Muscle of leg (tissue), 11 donors: ENCODE data around the gene CTIF. TPM values are rescaled to one million over a fixed set of nuclear protein-coding genes. Genes with fewer than 3 reads are reported as not detected.
A peak's percentile ranks its signal among the peaks of the same experiment; 100 is the strongest.

ENCODE experiments used
- DNase-seq: peaks from one replicate; pipeline ENCODE4 v3.0.0; 2013
- H3K27ac ChIP-seq: one replicate; pipeline ENCODE4 v1.5.1; 2013; ENCODE audit warnings: mild to moderate bottlenecking, low read length, control low read depth
- H3K27me3 ChIP-seq: one replicate; pipeline ENCODE4 v1.6.1; 2013; ENCODE audit warnings: low read length; ENCODE audit not compliant: control insufficient read depth, insufficient read depth
- H3K36me3 ChIP-seq: one replicate; pipeline ENCODE4 v1.6.1; 2013; ENCODE audit warnings: low read length; ENCODE audit not compliant: control insufficient read depth, insufficient read depth
- H3K4me1 ChIP-seq: one replicate; pipeline ENCODE4 v1.6.1; 2013; ENCODE audit warnings: low read length; ENCODE audit not compliant: control insufficient read depth, insufficient read depth
- H3K4me3 ChIP-seq: one replicate; pipeline ENCODE4 v1.5.1; 2013; ENCODE audit warnings: low read length, control low read depth
- H3K9me3 ChIP-seq: replicated peaks from 2 replicates; pipeline ENCODE4 v1.6.1; 2013; ENCODE audit warnings: low read depth, low read length; ENCODE audit not compliant: control insufficient read depth
- WGBS: methylation state at CpG from one replicate; pipeline ENCODE4 v1.1.5; 2013; ENCODE audit warnings: missing lambda C conversion rate; ENCODE audit not compliant: insufficient coverage; 5-methylcytosine and 5-hydroxymethylcytosine counted together
- polyA plus RNA-seq, 8 donors: library from polyadenylated mRNA; unstranded; fragments of 120-200 nt; gene quantifications; one replicate each; pipeline versions ENCODE4 v1.2.1 to v1.2.3, GENCODE V29; 2013; ENCODE audit warnings: inconsistent platforms in 1 of 8, low replicate concordance in 1 of 8; ENCODE audit not compliant: insufficient read length in 8 of 8, insufficient read depth in 1 of 8
- total RNA-seq: library from RNA; stranded (reverse); fragments of 120-200 nt; gene quantifications from one replicate; pipeline ENCODE4 v1.2.4, GENCODE V29; 2013

CTIF gene
- total and polyA plus RNA-seq, 9 donors, result 16.3 to 46.8 (median 32.5) TPM

DNA sequence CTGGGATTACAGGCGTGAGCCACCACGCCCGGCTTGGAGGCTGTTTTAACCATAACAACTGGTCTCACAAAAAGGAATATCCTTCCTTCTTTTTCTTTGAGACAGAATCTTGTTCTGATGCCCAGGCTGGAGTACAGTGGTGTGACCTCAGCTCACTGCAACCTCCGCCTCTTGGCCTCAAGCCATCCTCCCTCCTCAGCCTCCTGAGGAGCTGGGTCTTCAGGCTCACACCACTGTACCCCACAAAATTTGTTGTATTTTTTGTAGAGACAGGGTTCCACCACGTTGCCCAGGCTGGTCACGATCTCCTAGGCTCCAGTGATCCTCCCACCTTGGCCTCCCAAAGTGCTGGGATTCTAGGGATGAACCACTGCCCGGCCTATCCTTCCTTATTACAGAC is 21.7 kb downstream of the CTIF start:
- Histone ChIP-seq H3K36me3 (peaks cover 4% of the 10 kb centered on the region), H3K27me3 (no peaks in the 10 kb centered on the region), H3K4me1 (peaks cover 13% of the 10 kb centered on the region), H3K4me3 (no peak overlapping the region), H3K9me3 (peaks cover 7% of the 10 kb centered on the region), H3K27ac (no peak overlapping the region)
- 93% methylated on average over 3 of the region's 7 CpGs for WGBS
- DNase-seq, result no peak

DNA sequence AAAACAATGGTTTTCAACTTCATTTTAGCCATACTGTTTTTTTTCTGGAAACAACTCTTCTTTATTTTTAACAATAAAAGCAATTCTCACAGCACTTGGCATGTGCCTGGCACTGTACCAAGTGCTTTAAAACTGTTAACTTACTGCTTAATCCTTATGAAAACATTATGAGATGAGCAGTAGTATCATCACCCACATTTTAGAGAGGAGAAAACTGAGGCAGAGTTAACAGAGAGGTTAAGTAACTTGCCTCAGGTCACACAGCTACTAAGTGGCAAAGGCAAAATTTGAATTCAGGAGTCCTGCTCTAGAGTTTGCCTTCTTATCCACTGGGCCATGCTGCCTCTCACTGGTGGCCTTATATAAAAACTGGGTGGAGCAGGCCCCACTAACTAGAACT is 23.2 kb downstream of the CTIF start:
- Histone ChIP-seq H3K4me3 (no peak overlapping the region), H3K4me1 (peaks cover 19% of the 10 kb centered on the region), H3K36me3 (peaks cover 2% of the 10 kb centered on the region), H3K9me3 (peaks cover 7% of the 10 kb centered on the region), H3K27me3 (no peaks in the 10 kb centered on the region), H3K27ac (no peak overlapping the region)
- no peak for DNase-seq

GRCh38 chr18:48563027-48563426 is 24.2 kb downstream of the CTIF start:
- Histone ChIP-seq H3K4me3 (no peak overlapping the region), H3K36me3 (peaks cover 2% of the 10 kb centered on the region), H3K27me3 (no peaks in the 10 kb centered on the region), H3K4me1 (peaks cover 19% of the 10 kb centered on the region), H3K27ac (no peak overlapping the region), H3K9me3 (peaks cover 5% of the 10 kb centered on the region)
- DNase-seq, result no peak
- WGBS, result 100% methylated on average over 1 of the region's 2 CpGs

DNA sequence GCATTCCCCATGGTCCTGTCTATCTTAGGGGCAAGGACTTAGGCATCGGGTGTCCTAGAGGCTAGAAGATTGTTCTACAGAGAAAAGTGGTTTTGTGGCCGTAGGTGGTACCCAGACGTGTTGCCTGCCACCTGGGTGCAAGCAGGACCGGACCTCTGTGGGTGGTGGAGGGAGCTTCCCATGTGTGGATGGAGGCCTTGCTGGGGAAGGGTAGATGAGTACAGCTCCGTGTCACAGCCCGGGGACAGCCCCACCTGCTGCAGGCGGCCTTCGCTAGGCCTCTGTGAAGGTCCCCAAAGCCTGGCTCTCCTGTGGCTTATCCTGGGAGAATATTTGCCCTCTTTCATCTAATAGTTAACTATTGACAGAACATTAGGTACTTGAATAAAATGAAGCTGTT is 25.3 kb downstream of the CTIF start:
- WGBS, result 80% methylated on average over 3 of the region's 8 CpGs
- DNase-seq, result no peak
- H3K36me3 ChIP-seq, result peaks cover 2% of the 10 kb centered on the region
- no peaks in the 10 kb centered on the region for H3K27me3 ChIP-seq
- no peak overlapping the region for H3K27ac ChIP-seq
- H3K9me3 ChIP-seq, result peaks cover 5% of the 10 kb centered on the region
- H3K4me1 ChIP-seq, result peaks cover 19% of the 10 kb centered on the region
- H3K4me3 ChIP-seq, result no peak overlapping the region

- Histone ChIP-seq H3K4me3 (no peak overlapping the region), H3K4me1 (peaks cover 19% of the 10 kb centered on the region), H3K27ac (peak overlapping the region; percentile 67), H3K9me3 (no peaks in the 10 kb centered on the region), H3K27me3 (no peaks in the 10 kb centered on the region), H3K36me3 (no peaks in the 10 kb centered on the region)
- DNase-seq, result peak; percentile 49
- 66% methylated on average over 7 of the region's 10 CpGs for WGBS
Measured at GRCh38 chr18:48565105-48565504, 26.3 kb downstream of the CTIF start.

- H3K4me1 ChIP-seq, result peaks cover 19% of the 10 kb centered on the region
- no peak overlapping the region for H3K4me3 ChIP-seq
- no CpG with 5 or more reads among the region's 1 CpG for WGBS
- no peak for DNase-seq
- no peaks in the 10 kb centered on the region for H3K36me3 ChIP-seq
- no peaks in the 10 kb centered on the region for H3K9me3 ChIP-seq
- H3K27me3 ChIP-seq, result no peaks in the 10 kb centered on the region
- no peak overlapping the region for H3K27ac ChIP-seq
Measured at GRCh38 chr18:48566589-48566988, 27.8 kb downstream of the CTIF start.

- Histone ChIP-seq H3K9me3 (no peaks in the 10 kb centered on the region), H3K36me3 (no peaks in the 10 kb centered on the region), H3K4me1 (peaks cover 16% of the 10 kb centered on the region), H3K4me3 (no peak overlapping the region), H3K27ac (no peak overlapping the region), H3K27me3 (no peaks in the 10 kb centered on the region)
- 98% methylated on average over 3 of the region's 3 CpGs for WGBS
- DNase-seq, result no peak
Measured at GRCh38 chr18:48567388-48567787, 28.6 kb downstream of the CTIF start.

GRCh38 chr18:48569139-48569914 is 30.5 kb downstream of the CTIF start:
- peaks cover 12% of the 10 kb centered on the region for H3K4me1 ChIP-seq
- H3K4me3 ChIP-seq, result no peak overlapping the region
- H3K27me3 ChIP-seq, result no peaks in the 10 kb centered on the region
- H3K27ac ChIP-seq, result no peak overlapping the region
- H3K36me3 ChIP-seq, result no peaks in the 10 kb centered on the region
- H3K9me3 ChIP-seq, result no peaks in the 10 kb centered on the region
- DNase-seq, result no peak
- WGBS, result 86% methylated on average over 6 of the region's 9 CpGs

DNA sequence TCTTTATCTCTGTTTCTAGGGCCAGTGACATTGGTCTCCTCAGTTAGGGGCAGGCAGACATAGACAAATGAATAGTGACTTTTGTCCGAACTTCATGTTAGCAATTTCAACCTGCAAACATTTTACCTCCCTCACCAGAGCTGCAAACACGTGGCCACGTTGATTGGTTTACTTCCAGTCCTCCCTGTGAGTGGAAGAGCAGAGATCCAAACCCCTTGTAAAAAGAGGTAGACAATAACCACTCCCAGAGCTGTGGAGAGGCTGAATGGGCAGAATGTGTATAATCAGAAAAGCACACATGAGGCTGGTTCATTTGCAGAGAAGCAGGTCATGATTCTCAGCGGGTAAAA is 31.1 kb downstream of the CTIF start:
- Histone ChIP-seq H3K27ac (no peak overlapping the region), H3K4me1 (peaks cover 11% of the 10 kb centered on the region), H3K27me3 (no peaks in the 10 kb centered on the region), H3K4me3 (no peak overlapping the region), H3K36me3 (no peaks in the 10 kb centered on the region), H3K9me3 (no peaks in the 10 kb centered on the region)
- DNase-seq, result no peak
- WGBS, result no CpG with 5 or more reads among the region's 4 CpGs

DNA sequence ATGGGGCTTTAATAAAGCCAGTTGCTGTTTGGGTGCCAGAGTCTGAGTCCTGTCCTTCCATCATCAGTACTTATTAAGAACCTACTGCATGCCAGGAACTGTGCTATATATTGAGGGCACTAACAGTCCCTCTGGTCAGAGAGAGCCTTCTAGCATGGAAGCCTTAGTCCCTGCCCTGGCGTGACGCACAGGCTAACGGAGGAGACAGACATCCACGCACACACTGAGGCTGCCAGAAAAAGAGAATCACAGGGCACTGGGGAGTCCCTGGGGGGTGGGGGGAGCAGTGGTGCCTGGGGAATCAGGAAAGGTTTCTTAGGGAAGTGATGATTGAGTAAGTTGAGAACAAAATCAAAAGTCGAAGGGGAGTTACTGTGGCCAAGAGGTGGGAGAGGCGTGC is 31.5 kb downstream of the CTIF start:
- DNase-seq, result no peak
- Histone ChIP-seq H3K36me3 (peaks cover 1% of the 10 kb centered on the region), H3K27me3 (no peaks in the 10 kb centered on the region), H3K9me3 (no peaks in the 10 kb centered on the region), H3K4me3 (no peak overlapping the region), H3K4me1 (peaks cover 10% of the 10 kb centered on the region), H3K27ac (no peak overlapping the region)
- WGBS, result 85% methylated on average over 6 of the region's 6 CpGs
